Endodermal cell (in vitro differentiated cells): ENCODE results near the gene LRRC70. TPM values are rescaled to one million over a fixed set of nuclear protein-coding genes. Genes with fewer than 3 reads are reported as not detected.

Source experiments
- DNase-seq: peaks from one replicate; pipeline ENCODE4 v3.0.0-alpha.2; 2017
- H3K27ac ChIP-seq: 2 replicates; pipeline ENCODE4 v1.5.1; 2013; ENCODE audit warnings: mild to moderate bottlenecking, low read depth, low read length, moderate library complexity
- H3K27me3 ChIP-seq: 2 replicates; pipeline ENCODE4 v1.6.1; 2013; ENCODE audit warnings: mild to moderate bottlenecking, low read length, moderate library complexity; ENCODE audit not compliant: insufficient read depth, control insufficient read depth, poor library complexity, severe bottlenecking
- H3K36me3 ChIP-seq: 2 replicates; pipeline ENCODE4 v1.7.0; 2013; ENCODE audit warnings: mild to moderate bottlenecking, low read length, moderate library complexity; ENCODE audit not compliant: control insufficient read depth, insufficient read depth
- H3K4me1 ChIP-seq: one replicate; pipeline ENCODE4 v1.7.0; 2013; ENCODE audit warnings: low read length; ENCODE audit not compliant: control insufficient read depth, insufficient read depth
- H3K4me3 ChIP-seq: 2 replicates; pipeline ENCODE4 v1.5.1; 2013; ENCODE audit warnings: mild to moderate bottlenecking, low read length, moderate library complexity
- H3K9ac ChIP-seq: 2 replicates; pipeline ENCODE4 v1.6.1; 2013; ENCODE audit warnings: mild to moderate bottlenecking, low read length, moderate library complexity; ENCODE audit not compliant: poor library complexity, severe bottlenecking; ENCODE audit errors: extremely low read depth
- H3K9me3 ChIP-seq: 2 replicates; pipeline ENCODE4 v1.6.1; 2013; ENCODE audit warnings: mild to moderate bottlenecking, low read length, moderate library complexity; ENCODE audit not compliant: control insufficient read depth
- H3K27ac Mint-ChIP-seq: 2 replicates; pipeline ENCODE4 v1.8.0; 2020; ENCODE audit warnings: mixed read lengths
- H3K27me3 Mint-ChIP-seq: 2 replicates; pipeline ENCODE4 v1.8.0; 2021; ENCODE audit warnings: mild to moderate bottlenecking, mixed read lengths; ENCODE audit not compliant: insufficient read depth
- H3K36me3 Mint-ChIP-seq: 2 replicates; pipeline ENCODE4 v1.8.0; 2020; ENCODE audit warnings: low read depth, mixed read lengths
- H3K4me1 Mint-ChIP-seq: 2 replicates; pipeline ENCODE4 v1.8.0; 2020; ENCODE audit warnings: mixed read lengths
- H3K4me3 Mint-ChIP-seq: 2 replicates; pipeline ENCODE4 v1.8.0; 2020; ENCODE audit warnings: mild to moderate bottlenecking, moderate library complexity, mixed read lengths
- H3K9me3 Mint-ChIP-seq: 2 replicates; pipeline ENCODE4 v1.8.0; 2020; ENCODE audit warnings: mild to moderate bottlenecking, mixed read lengths
- WGBS, 2 experiments: methylation state at CpG; one replicate each; pipeline versions ENCODE4 v1.1.5 to v1.1.7; 2013; ENCODE audit warnings: missing lambda C conversion rate in 2 of 2, mixed read lengths in 1 of 2; ENCODE audit not compliant: insufficient coverage in 1 of 2, insufficient read length in 1 of 2; 5-methylcytosine and 5-hydroxymethylcytosine counted together
- total RNA-seq, 2 donors: library from RNA; stranded (reverse); fragmentation: NEBNext Ultra II Directional in 1 of 2; extraction: Animal tissue kit (Norgen Biotek cat#: 25700) in 1 of 2; gene quantifications; 2 replicates in 1 of 2; 3 replicates in 1 of 2; pipeline ENCODE4 v1.2.1, GENCODE V29; 2021
- TF ChIP-seq, protein P1 (sequence below): fragments of 200-600 bp; sonication (generic); conservative IDR thresholded peaks from 2 replicates; pipeline ENCODE4 v1.5.0; 2021; ENCODE audit warnings: antibody characterized with exemption, mild to moderate bottlenecking

LRRC70 gene
- total RNA-seq, 2 donors from 2014 or later: 1.4 TPM

DNA sequence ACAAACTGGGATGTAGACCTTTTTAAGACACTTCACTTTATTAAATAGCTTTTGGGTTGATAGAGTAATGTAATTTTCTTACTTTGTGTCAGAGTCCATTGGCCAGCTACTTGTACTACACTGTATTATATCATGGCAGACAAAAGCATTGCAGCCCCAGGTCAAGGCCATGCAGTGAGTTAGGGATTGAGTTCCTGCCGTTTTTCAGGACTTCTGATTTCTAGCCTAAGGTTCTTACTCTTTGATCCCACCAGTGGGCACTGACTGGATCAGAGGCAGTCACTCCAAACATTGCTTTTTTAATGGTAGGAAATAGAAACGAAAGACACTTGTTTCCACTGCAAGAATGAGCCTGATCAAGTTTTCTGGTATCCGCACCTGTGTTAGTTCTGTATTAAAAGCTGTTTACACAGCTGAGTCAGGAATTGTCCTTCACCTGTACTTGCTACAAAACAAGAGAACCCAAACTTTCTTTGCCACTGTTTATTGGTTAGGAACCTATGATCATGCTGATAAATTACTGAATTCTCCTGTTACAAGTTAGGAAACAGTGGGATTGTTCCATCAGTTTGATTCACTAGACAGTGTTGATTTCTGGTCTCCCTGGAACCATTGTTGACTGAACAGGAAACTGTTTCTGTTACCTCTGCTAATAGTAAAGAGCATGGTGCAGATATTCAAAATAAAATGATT lies 22.1 kb downstream of the LRRC70 start:
- TF ChIP-seq, protein P1, sequence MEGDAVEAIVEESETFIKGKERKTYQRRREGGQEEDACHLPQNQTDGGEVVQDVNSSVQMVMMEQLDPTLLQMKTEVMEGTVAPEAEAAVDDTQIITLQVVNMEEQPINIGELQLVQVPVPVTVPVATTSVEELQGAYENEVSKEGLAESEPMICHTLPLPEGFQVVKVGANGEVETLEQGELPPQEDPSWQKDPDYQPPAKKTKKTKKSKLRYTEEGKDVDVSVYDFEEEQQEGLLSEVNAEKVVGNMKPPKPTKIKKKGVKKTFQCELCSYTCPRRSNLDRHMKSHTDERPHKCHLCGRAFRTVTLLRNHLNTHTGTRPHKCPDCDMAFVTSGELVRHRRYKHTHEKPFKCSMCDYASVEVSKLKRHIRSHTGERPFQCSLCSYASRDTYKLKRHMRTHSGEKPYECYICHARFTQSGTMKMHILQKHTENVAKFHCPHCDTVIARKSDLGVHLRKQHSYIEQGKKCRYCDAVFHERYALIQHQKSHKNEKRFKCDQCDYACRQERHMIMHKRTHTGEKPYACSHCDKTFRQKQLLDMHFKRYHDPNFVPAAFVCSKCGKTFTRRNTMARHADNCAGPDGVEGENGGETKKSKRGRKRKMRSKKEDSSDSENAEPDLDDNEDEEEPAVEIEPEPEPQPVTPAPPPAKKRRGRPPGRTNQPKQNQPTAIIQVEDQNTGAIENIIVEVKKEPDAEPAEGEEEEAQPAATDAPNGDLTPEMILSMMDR: no peak
- Histone ChIP-seq H3K9ac (no peak overlapping the region), H3K36me3 (peaks cover 14% of the 10 kb centered on the region), H3K27me3 (no peaks in the 10 kb centered on the region), H3K9me3 (no peaks in the 10 kb centered on the region), H3K4me1 (no peaks in the 10 kb centered on the region), H3K4me3 (no peak overlapping the region), H3K27ac (no peak overlapping the region)
- Mint-ChIP-seq H3K36me3 (peaks cover 4% of the 10 kb centered on the region), H3K27me3 (no peaks in the 10 kb centered on the region), H3K27ac (no peak overlapping the region), H3K4me1 (peaks cover 12% of the 10 kb centered on the region), H3K9me3 (no peaks in the 10 kb centered on the region), H3K4me3 (no peak overlapping the region)
- DNase-seq: no peak
- WGBS, 2 experiments: 86% methylated on average over 2 to 3 of the region's 3 CpGs

DNA sequence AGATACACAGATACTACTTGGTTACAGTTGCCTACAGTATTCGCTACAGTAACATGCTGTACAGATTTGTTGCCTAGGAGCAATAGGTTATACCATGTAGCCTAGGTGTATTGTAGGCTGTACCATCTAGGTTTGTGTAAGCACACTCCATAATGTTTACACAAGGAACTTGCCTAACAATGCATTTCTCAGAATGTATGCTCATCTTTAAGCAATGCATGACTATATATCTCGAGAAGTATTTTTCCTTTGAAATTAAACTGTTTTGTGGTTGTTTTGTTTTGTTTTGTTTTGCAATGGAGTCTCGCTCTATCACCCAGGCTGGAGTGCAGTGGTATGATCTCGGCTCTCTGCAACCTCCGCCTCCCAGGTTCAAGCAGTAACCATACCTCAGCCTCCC lies 25.3 kb downstream of the LRRC70 start:
- H3K9ac ChIP-seq: no peak overlapping the region
- no peaks in the 10 kb centered on the region for H3K9me3 Mint-ChIP-seq
- H3K27ac Mint-ChIP-seq: no peak overlapping the region
- TF ChIP-seq, protein P1: no peak
- H3K4me1 Mint-ChIP-seq: peaks cover 4% of the 10 kb centered on the region
- DNase-seq: no peak
- no peak overlapping the region for H3K4me3 ChIP-seq
- no peaks in the 10 kb centered on the region for H3K27me3 Mint-ChIP-seq
- H3K4me3 Mint-ChIP-seq: no peak overlapping the region
- no peaks in the 10 kb centered on the region for H3K4me1 ChIP-seq
- no peaks in the 10 kb centered on the region for H3K9me3 ChIP-seq
- no peaks in the 10 kb centered on the region for H3K27me3 ChIP-seq
- no peak overlapping the region for H3K27ac ChIP-seq
- WGBS, 2 experiments: 95 to 100% methylated on average over 3 to 5 of the region's 5 CpGs
- peaks cover 18% of the 10 kb centered on the region for H3K36me3 Mint-ChIP-seq
- H3K36me3 ChIP-seq: peaks cover 17% of the 10 kb centered on the region

DNA sequence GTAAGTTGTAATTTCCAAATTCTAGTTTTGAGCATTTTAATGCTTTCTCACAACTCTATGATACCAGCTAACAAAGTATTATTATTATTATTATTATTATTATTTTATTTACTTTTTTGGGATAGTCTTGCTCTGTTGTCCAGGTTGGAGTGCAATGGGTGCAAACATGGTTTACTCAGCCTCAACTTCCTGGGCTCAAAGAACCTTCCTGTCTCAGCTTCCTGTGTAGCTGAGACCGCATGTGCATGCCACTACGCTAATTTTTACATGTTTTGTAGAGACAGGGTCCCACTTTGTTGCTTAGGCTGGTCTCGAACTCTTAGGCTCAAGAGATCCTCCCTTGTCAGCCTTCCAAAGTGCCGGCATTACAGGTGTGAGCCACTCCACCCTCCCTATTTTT lies 27.0 kb downstream of the LRRC70 start:
- Histone ChIP-seq H3K4me3 (no peak overlapping the region), H3K4me1 (no peaks in the 10 kb centered on the region), H3K9me3 (no peaks in the 10 kb centered on the region), H3K9ac (no peak overlapping the region), H3K27me3 (no peaks in the 10 kb centered on the region), H3K36me3 (peaks cover 17% of the 10 kb centered on the region), H3K27ac (no peak overlapping the region)
- H3K27me3 Mint-ChIP-seq: no peaks in the 10 kb centered on the region
- TF ChIP-seq, protein P1: no peak
- no peak overlapping the region for H3K4me3 Mint-ChIP-seq
- H3K4me1 Mint-ChIP-seq: peaks cover 3% of the 10 kb centered on the region
- H3K27ac Mint-ChIP-seq: no peak overlapping the region
- no peaks in the 10 kb centered on the region for H3K9me3 Mint-ChIP-seq
- H3K36me3 Mint-ChIP-seq: peaks cover 19% of the 10 kb centered on the region
- no peak for DNase-seq
- WGBS, 2 experiments: 96% methylated on average over 4 of the region's 4 CpGs; no CpG with 5 or more reads in 1 of the 2 experiments
